Measurements from ENCODE around the gene TCERG1L.

The TCERG1L gene

DNA sequence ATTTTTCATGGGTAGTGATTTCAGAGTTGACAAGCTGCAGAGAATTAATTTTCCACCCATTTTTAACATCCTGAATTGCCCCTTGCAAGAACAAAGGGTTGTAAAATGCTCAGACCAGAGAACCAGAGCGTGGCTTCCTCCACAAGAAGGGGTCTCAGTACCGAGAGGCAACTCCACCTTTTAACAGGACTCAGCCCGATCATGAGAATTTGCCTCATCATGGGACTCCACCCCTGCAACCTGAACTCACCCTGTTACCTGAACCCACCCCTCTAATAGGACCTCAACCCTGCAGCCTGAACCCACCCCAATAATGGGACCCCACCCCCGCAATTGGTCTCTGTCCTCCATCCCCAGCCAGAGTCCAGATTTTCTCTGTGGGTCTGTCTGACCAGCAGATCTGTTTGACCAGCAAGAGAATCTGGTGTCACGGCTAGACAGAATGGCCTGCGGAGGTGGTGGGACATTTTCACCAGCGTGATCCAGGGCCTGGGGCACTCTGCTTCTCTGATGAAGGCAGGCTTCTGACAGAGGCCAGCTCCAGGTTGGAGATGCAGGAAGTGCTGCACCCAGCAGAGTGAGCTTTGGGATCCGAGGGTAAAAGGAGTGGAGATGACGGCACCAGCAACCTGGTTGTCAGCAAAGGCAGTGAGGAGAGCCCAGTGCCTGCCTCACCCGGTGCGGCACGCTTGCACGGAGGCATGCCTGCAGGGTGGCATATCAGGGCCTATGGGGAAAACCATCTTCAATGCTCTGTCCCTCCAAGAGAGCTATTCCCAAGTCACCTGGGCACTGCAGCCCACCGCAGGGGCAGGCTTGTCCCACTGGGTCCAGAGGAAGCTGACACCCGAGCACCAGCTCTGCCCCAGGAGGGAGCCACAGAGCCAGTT is 136.6 kb downstream of the TCERG1L start:
- no peak overlapping the region for H3K27ac ChIP-seq
- DNase-seq (ENCODE audit: low read depth, low spot score) = no peak

- no peak overlapping the region for H3K27ac ChIP-seq
- no peak for DNase-seq (ENCODE audit: low read depth, low spot score)
These were observed 137.3 kb downstream of the TCERG1L start for GRCh38 chr10:131174211-131174565.

- H3K27ac ChIP-seq = no peak overlapping the region
- no peak for DNase-seq (ENCODE audit: low read depth, low spot score)
These were observed 137.9 kb downstream of the TCERG1L start for GRCh38 chr10:131173484-131174210.

- no peak overlapping the region for H3K27ac ChIP-seq
- DNase-seq (ENCODE audit: low read depth, low spot score) = no peak
These were observed 139.1 kb downstream of the TCERG1L start for GRCh38 chr10:131172433-131172832.

- H3K27ac ChIP-seq = no peak overlapping the region
- no peak for DNase-seq (ENCODE audit: low read depth, low spot score)
These were observed 142.4 kb downstream of the TCERG1L start for GRCh38 chr10:131169146-131169545.

- no peak for DNase-seq (ENCODE audit: low read depth, low spot score)
- H3K27ac ChIP-seq = no peak overlapping the region
These were observed 143.2 kb downstream of the TCERG1L start for GRCh38 chr10:131168238-131168875.

DNA sequence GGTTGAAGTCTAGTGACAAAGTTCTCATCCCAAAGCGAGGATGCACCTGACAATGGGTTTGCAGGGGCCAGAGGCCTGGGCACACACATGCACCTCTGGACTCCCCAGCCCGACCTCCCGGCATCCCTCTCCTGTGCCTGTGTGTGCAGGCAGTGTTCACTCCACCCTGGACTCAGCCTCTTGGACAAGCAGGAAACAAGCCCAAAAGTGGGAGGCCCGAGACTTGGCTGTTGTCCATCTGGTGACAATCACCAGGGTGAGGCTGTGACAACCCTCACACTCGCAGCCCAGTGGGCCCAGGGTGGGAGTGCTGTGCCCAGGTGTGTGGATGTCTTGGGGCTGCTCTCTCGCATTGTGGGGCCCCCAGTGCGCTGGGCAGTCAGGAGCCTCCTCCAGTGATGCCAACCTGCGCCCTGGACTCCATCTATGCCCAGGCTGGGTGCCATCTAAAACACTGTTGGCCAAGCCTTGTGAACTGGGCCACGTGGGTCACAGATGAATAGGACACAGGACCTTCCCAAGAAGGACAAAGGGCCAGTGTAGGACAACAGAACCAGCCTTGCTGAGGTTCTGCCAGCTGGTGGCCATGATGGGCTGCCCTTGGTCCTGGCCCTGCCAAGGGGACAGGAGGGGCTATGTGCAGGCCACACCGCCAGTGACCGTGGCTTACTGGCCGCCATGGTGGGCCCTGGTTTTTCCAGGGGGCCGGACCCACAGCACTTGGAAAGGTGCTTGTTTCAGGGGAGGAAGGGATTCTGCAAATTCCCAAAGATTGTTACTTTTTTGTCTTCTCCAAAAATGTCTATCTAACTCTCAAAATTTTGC is 144.3 kb downstream of the TCERG1L start:
- DNase-seq (ENCODE audit: low read depth, low spot score) = no peak
- H3K27ac ChIP-seq = no peak overlapping the region

DNA sequence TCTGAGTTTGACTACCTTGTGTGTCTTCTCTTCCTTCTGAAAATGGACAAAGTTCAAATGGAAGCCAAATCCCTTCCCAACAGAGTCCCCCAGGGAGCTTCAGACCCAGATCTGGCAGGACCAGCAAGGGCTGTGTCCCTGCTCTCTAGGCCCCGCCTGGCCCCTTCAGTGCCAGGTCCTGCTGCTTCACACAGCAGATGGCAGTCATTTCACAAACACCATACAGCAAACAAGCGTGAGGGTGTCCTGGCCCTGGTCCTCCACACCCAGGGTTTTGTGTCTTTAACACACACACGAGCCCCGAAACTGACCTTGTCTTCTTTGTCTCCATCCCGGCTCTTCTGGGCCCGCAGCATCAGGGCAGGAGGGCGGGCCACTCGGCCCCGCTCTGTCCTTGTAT is 145.0 kb downstream of the TCERG1L start:
- DNase-seq (ENCODE audit: low read depth, low spot score) = no peak
- no peak overlapping the region for H3K27ac ChIP-seq

- DNase-seq (ENCODE audit: low read depth, low spot score) = no peak
- H3K27ac ChIP-seq = no peak overlapping the region
These were observed 146.4 kb downstream of the TCERG1L start for GRCh38 chr10:131165092-131165491.

DNA sequence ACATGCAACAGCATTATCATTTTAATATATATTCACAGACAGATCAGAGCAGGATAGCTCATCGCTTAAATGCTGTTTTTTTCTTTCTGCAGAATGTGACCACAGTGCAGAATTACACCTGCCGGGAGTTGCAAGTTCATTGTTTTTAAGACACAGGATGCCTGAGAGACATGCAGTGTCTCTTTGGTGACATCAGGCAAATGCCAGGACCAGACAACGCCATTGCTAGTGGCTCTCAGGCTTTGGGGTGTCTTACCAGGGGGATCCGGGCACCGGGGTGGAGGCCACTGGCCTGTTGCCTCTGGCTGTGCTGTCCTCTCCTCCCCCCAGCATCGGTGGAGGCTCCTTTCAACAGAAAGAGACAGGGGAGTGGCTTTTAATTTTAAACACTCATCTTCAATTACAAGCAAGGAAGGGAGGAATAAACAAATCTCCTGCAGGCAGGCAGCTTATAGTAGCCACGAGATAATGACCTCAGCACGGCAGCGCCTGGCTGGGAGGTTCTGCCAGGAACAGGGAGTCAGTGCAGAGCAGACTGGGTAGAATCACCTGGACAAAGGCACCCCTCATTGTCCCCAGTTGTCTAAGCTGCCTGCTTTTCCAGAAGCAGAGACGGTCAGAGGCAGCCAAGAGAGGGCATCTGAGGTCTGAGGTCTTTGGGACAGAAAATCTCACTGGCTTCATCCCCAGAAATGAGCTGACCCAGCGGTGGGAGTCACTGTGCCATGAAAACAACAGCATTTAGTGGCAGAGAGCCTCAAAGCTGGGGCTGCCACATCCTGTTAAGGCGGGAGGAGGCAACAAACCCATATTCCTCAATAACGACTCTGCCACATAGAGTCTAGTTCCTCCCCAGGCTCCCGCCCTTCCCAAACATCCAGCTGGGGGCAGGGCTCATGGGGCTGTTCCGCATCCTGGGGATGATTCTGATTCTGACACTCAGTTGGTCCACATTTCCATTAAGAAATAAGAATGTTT is 148.4 kb downstream of the TCERG1L start:
- H3K27ac ChIP-seq = no peak overlapping the region
- no peak for DNase-seq (ENCODE audit: low read depth, low spot score)

- DNase-seq (ENCODE audit: low read depth, low spot score) = no peak
- no peak overlapping the region for H3K27ac ChIP-seq
These were observed 149.3 kb downstream of the TCERG1L start for GRCh38 chr10:131162211-131162610.

GRCh38 chr10:131161087-131161486 is 150.4 kb downstream of the TCERG1L start:
- H3K27ac ChIP-seq = no peak overlapping the region
- DNase-seq (ENCODE audit: low read depth, low spot score) = no peak

DNA sequence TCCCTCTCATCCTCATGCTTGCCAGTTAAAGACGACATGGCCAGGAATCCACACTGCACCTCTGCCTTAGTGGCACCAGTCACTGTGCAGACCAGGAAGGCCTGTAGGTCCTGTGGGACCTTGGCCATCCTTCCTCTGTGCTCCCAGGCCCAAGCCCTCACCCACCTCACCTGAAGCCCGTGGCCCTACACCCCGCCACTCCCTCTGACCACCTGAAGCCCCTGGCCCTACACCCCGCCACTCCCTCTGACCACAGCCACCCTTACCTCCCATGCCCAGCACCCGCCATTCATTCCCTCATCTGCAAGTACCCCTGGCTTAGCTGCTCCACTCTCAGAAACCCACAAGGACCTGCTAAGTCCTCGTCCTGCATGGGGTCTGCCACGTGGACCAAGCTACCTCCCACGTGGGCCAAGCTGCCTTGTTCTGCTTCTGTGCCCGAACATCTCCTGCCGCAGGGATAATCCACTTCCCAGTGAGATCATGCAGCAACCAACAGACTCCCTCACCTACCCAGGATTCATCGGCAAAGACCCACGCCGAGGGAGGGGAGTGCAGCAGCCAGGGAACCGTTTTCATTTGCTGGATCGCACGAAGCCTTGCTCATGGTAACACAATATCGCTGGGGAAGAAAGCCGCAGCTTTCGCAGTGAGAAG is 151.2 kb downstream of the TCERG1L start:
- no peak overlapping the region for H3K27ac ChIP-seq
- no peak for DNase-seq (ENCODE audit: low read depth, low spot score)

DNA sequence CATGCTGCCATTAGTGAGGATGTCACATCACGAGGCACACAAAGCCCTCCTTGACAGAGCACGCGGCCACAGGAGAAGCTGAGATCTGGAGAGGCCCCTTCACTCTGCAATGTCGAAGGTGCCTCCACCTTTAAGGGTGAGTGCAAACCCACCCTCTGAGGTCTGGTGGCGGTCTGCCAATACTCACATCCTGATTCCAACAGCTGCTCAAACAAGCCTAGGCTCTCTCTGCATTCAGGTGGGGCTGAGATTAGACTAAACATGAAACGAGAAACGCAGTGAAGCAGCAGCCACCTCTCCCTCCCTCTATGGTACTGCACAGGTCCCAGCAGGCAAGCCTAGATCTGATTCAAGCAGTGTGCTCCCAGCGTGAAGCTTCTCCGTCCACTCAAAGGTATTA is 151.8 kb downstream of the TCERG1L start:
- H3K27ac ChIP-seq = no peak overlapping the region
- no peak for DNase-seq (ENCODE audit: low read depth, low spot score)

DNA sequence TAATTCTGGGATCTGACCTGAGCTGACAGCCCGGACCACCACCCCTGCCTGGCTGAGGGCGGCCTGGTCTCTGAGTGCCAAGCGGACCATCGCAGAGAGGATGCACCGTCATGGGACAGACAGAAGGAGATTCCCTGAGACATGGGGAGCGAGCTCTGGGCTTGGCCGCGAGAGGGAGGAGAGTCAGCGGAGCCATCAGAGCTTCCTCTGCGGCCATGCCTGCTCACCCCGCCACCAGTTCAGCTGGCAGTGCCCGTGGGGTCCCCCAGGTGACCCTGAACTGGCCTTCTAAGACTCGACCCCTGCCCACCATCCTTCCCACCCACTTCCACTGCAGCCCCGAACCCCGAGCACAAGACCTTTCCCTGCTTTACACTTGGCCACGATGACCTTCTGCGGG is 152.8 kb downstream of the TCERG1L start:
- no peak overlapping the region for H3K27ac ChIP-seq
- DNase-seq (ENCODE audit: low read depth, low spot score) = no peak

GRCh38 chr10:131157899-131158298 is 153.6 kb downstream of the TCERG1L start:
- no peak for DNase-seq (ENCODE audit: low read depth, low spot score)
- H3K27ac ChIP-seq = no peak overlapping the region

DNA sequence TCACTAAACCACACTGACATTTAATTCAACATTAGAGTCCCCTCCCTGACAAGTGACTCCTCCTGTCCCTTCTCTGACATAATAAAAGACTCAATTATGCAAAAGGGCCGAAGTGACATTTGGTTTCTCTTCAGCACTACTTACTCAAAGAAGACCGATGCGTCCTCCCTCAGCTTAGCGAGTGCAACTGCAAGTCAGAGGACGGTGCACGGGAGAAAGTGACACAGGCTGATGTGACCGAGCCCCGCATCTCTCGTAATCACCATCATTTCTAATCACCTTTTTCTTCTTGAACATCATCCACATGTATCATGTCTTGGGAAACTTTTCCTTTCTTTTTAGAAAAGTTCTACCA is 155.7 kb downstream of the TCERG1L start:
- no peak overlapping the region for H3K27ac ChIP-seq
- no peak for DNase-seq (ENCODE audit: low read depth, low spot score)

GRCh38 chr10:131155218-131155875 is 156.2 kb downstream of the TCERG1L start:
- H3K27ac ChIP-seq = no peak overlapping the region
- no peak for DNase-seq (ENCODE audit: low read depth, low spot score)

Data from epithelial cell of prostate (primary cell).